ENCODE data around the gene NGRN.
"Not testable (repeated sequence)": the region's sequence is repeated elsewhere in the genome, so short reads cannot be mapped to it uniquely, and the experiment has no call there.

Gene NGRN

DNA sequence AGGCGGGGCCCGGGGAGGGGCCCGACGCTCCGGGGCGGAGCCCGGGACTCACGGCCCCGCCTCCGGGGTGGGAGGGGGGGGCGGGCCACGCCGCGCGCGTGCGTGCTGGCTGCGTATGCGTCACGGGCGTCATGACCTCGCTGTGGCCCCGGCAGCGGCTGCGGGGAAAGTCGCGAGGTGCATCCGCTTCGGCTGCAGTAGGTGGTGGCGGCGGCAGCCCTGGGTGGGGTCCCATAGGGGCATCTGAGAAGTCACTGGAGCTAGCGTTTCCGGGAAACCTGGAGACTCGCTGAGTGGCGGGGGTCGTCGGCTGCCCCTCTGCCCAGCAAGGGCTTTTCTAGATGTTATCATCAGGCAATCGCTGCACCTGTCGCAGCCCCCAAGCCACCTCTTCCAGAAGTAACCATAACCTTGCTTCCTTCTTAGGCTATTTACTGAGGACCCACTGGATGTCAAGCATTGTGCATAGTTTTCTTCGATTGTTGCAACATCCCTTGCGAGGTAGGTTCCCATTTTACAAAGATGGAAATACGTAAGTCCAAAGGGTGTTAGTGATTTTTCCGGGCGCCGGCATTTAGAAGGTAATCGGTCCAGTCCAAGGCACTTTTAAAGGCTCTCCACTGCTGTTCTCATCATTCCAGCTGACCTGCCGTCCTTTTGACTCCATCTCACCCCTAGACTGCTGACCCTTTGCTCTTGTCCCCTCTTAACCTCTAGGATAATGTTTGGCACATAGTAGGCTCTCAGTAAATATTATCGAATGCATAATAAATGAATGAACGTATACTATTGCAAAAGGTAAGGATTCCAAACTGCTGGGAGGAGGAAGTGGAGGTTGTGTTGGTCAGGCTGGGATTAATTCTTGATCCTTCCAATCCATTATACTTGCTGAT is 31.1 kb upstream of the NGRN start, which contains the start of gene GDPGP1:
TSS of gene GDPGP1 (plus strand) at position 114 of the 893 bp plus-strand sequence. CDS start 6,700 bp downstream, outside the sequence.
- no peak for DNase-seq (ENCODE audit: low read depth)

DNA sequence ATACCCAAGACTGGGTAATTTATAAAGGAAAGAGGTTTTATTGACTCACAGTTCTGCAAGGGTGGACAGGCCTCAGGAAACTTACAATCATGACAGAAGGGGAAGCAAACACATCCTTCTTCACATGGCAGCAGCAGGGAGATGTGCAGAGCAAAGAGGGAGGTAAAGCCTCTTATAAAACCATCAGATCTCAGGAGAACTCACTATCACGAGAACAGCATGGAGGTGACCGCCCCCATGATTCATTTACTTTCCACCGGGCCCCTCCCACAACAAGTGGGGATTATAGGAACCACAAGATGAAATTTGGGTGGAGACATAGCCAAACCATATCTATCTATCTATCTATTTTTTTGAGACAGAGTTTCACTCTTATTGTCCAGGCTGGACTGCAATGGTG is 26.1 kb upstream of the NGRN start:
- no peak for DNase-seq (ENCODE audit: low read depth)

DNA sequence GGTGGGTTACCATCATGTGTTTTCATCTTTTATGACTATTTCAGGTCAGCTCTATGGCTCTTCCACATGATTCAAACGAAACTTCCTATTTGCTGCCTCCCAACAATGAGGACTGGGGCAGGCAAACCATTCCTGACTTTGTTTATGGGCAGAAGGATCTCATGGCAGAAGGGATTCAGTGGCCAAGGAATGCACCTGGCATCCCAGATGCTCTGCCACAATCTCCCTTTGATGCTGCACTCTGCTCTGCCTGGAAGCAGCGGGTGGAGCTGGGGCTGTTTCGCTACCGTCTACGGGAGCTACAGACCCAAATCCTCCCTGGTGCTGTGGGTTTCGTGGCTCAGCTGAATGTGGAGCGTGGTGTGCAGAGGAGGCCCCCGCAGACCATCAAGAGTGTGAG is 24.6 kb upstream of the NGRN start:
- no peak for DNase-seq (ENCODE audit: low read depth)

DNA sequence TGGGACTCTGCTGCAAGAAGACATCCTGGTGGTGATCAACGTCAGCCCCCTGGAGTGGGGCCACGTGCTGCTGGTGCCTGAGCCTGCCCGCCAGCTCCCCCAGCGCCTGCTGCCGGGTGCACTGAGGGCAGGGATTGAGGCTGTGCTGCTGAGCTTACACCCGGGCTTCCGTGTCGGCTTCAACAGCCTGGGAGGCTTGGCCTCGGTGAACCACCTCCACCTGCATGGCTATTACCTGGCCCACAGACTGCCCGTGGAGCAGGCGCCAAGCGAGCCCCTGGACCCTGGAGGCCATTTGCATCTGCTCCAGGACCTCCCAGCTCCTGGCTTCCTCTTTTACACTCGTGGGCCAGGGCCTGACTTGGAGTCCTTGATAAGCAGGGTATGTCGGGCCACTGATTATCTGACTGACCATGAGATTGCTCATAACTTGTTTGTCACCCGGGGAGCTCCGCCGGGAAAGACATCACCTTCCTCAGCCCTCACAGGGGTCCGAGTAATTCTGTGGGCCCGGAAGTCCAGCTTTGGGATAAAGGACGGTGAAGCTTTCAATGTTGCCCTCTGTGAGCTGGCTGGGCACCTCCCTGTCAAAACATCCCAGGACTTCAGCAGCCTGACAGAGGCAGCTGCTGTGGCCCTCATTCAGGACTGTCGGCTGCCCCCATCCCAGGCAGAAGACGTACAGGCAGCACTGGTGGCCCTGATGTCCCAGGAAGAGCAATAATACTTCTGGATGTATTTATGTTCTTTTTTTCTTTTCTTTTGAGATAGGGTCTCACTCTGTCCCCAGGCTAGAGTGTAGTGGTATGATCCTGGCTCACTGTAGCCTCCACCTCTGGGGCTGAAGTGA is 23.9 kb upstream of the NGRN start:
- no peak for DNase-seq (ENCODE audit: low read depth)

DNA sequence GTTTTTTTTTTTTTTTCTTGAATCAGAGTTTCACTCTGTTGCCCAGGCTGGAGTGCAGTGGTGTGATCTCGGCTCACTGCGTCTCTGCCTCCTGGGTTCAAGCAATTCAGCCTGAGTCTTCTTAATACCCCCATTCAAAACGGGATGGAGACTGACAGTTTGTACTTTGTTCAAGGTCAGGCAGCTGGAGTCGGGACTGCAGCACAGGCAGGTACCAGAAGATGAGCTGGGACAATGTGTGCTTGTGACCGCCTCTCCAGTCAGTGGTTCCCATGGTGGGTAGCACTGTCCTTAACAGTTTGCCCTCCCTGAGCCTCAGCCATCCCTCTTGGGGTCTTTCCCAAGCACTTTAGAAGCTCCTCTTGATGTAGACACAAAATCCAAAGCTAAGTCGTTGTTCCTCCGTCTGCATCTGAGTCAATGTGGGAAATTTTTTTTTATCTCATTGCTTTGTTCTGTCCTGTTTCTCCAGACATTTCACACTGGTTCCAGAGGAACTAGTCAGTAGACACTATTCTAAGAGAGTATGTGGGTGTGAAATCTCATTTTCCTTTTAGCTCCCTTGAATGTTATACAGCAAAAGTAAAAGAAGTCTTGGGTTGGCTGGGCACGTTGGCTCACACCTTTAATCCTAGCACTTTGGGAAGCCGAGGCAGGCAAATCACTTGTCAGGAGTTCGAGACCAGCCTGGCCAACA is 21.4 kb upstream of the NGRN start:
- DNase-seq (ENCODE audit: low read depth) = no peak

DNA sequence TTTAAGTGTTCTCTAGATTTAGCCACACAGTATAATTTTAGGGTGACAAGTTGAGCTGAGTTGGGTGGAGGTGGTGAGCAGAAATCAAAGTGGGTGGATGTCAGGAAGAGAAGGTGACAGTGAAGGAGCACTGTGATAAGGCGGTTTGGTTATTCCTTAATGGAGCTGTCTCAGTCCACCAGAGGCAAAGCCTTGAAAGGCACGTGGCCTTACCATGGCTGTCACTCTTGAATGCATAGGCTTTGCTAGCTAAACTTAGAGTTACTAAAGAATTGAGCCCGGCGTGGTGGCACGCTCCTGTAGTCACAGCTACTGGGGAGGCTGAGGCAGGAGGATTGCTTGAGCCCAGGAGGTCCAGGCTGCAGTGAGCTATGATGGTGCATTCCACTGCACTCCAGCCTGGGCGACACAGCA is 16.7 kb upstream of the NGRN start:
- DNase-seq (ENCODE audit: low read depth) = no peak

DNA sequence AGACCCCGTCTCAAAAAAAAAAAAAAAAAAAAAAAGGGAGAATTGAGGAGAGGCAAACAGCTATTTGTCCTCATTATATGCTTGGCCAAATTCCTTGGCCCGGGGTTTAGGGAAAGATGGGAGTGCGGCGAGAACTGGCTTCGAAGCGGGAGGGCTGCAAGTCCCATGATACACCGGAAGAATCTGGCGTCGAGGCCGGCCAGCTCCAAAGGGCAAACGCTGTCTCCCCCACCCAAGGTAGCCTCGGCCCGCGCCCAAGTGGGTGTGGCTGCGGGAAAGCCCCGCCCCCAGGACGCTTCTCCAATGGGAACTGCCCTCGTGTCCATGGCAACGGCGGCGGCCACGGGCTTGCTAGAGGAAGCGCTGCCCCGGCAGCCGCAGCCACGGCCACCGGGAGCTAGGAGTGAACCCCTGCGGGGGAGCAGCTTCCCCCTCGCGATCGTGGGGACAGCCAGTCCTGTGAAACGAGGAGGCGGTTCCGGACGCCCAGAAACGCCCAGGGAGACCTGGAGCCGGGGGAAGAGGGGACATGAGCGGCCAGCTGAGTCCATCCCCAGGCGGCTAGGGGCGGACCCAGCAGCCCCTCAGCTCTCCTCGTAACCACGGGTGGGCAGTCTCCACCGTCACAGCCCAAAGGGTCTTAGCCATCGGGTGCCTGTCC is 16.1 kb upstream of the NGRN start, which contains the start of gene TTLL13:
TSS of gene TTLL13 (plus strand) at position 354 of the 661 bp plus-strand sequence. CDS start 1,075 bp downstream, outside the sequence.
- DNase-seq (ENCODE audit: low read depth) = peak; percentile 52

DNA sequence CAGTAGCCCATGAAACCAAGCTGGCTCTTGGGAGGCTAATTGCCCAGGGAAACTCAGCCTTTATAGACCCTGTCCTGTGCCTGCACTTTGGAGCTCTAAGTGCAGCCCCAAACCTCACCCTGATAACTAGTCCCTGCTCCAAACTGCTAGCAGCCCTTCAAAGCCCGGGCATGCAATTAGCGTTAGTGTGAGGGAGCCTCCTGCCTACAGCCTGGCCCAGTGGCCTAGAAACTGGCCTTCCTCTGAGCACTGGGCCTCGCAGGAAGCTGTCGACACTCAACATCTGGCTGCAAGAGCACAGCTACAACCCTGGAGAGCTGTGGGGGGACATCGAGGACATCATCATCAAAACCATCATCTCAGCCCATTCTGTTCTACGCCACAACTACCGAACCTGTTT is 7.7 kb upstream of the NGRN start:
- DNase-seq (ENCODE audit: low read depth) = no peak

DNA sequence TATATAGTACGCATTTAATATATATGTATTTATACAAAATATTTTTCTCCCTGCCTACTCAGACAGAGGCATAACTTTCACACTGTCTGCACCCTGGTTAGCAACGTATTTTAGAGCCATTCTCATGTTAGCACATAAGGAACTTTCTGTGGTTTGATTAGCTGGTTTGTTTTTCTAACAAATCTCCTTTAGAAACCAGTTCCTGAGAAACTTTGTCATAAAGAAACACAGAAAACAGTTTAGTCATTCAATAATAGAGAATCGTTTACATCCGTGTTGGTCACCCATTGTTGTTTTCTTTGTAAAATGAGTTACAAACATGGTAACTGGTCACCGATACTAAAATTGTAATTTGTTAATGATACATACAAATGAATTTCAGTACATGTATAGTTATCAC is 5.9 kb upstream of the NGRN start:
- no peak for DNase-seq (ENCODE audit: low read depth)

DNA sequence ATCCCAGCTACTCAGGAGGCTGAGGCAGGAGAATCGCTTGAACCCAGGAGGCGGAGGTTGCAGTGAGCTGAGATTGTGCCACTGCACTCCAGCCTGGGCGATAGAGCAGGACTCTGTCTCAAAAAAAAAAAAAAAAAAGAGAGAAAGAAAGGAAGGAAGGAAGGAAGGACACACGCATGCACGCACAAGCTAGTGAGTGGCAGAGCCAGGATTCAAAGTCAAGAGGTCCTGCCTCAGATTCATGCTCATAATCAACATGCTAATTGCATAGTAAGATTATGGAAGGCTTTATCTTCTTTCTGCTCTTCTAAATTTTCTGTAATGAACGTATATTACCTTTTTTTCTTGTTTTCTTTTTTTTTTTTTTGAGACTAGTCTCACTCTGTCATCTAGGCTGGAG is 4.7 kb upstream of the NGRN start:
- DNase-seq (ENCODE audit: low read depth) = not testable (repeated sequence)

DNA sequence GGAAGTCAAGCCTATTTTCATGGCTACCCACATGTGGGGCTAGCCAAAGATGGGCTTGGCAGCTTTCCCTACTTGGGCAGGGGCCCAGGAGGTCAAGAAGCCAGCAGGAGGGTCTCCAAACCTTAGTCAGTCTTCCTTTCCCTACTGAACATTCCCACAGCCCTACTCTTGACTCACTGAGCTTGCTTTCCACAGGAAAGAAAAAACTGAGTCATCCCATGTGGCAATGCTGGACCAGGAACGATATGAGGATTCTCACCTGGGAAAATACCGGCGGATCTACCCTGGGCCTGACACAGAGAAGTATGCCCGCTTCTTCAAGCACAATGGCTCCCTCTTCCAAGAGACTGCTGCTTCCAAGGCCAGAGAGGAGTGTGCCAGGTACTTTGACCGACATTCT is 3.7 kb upstream of the NGRN start:
- DNase-seq (ENCODE audit: low read depth) = no peak

DNA sequence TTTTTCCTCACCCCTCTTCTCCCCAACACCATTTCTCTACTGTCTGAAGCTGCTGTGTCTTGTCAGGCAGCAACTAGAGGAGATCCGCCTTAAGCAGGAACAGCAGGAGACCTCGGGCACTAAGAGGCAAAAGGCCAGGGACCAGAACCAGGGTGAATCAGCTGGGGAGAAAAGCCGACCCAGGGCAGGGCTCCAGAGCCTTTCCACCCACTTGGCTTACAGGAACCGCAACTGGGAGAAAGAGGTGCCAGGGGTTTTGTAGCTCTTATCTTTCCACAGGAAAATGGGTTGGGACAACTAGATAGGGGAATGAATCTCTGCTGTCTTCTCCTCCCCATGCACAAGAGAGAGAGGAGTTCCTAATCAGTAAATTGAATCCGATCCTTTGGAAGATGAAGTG is 3.0 kb upstream of the NGRN start:
- DNase-seq (ENCODE audit: low read depth) = no peak

DNA sequence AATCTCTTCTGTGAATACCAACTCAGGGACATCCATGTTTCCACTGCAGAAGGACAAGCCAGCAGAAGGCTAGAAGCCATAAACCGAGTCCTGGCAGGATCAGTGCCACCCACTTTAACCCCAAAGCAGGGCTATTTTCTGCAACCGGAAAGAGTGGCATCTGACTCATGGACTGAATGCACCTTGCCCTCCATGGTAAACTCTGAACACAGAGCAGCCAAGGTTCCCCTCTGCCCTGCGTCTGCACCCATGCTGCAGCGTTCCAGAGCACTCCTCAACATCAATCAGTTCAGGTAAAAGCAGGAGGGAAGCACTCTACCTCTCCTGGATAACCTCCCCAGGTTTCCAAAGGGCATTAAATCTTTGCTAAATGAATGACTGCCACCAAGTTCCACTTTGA is 801 bp upstream of the NGRN start:
- no peak for DNase-seq (ENCODE audit: low read depth)

DNA sequence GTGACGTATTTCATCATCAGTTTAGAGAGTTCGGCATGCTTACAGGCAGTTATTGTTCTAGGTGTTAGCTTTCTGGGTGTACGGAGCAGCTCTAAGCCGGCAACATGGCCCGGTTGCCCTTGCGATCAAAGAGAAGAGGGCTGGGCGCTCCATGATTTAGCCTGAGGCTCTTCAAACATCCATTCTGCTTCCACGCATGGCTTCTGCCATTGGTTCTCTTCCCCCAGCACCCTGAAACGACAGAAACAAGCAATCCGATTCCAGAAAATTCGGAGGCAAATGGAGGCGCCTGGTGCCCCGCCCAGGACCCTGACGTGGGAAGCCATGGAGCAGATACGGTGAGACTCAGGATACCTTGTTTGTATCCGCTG is 574 bp downstream of the NGRN start:
- DNase-seq (ENCODE audit: low read depth) = no peak

DNA sequence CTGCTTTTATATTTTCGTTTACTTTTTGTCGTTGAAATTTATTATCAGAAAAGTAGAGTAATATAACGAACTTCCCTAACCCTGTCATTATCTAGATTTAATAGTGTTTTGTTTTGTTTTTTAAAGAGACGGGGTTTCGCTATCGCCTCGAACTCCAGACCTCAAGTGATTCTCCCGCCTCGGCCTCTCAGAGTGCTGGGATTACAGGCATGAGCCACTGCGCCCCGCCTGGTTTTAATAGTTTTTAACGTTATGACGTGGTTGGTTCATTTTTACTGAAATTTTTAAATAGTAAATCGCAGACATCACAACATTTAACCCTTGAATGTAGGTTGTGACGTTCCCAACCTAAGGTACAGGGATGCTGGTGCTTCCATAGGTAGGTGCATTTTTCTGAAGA is 1.0 kb downstream of the NGRN start:
- no peak for DNase-seq (ENCODE audit: low read depth)

DNA sequence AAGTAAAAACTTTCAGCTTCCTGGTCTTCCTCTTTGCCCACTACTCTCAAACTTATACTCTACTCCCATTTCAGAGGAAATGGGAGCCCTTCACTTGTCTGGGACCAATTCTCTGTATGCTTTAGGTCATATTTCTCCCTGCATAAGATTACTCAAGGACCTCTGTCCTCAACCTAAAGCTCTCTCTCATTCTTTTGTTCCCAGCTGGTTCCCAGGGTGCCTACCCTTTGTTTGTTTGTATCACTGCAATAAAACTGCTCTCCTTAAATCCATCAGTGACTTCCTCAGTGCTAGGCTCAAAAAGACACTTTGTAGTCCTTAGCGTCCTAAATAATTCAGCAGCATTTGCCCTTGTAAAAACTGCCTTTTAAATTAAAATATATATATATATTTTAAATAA is 2.9 kb downstream of the NGRN start:
- no peak for DNase-seq (ENCODE audit: low read depth)

DNA sequence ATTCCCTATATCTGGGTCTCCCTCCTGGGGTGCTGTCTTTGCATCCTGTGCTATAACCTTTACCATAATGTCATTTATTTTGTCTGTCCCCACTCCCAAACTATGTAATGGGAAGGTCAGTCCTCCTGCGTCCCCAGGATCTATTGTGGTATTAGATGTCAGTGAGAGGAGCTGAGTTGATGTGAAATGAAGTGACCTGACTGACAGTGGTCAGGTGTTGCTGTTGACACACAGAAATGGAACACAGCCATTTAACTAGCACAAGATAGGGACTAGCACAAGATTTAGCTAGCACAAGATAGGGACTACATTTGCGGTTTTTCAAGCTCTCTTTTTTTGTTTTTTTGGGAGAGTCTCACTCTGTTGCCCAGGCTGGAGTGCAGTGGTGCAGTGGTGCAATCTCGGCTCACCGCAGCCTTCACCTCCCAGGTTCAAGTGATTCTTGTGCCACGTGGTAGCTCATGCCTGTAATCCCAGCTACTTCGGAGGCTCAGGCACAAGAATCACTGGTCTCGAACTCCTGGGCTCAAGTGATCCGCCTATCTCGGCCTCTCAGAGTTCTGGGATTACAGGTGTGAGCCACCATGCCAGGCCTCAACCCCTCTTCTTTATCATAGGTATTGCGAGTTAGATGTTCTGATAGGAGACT is 5.2 kb downstream of the NGRN start:
- no peak for DNase-seq (ENCODE audit: low read depth)

DNA sequence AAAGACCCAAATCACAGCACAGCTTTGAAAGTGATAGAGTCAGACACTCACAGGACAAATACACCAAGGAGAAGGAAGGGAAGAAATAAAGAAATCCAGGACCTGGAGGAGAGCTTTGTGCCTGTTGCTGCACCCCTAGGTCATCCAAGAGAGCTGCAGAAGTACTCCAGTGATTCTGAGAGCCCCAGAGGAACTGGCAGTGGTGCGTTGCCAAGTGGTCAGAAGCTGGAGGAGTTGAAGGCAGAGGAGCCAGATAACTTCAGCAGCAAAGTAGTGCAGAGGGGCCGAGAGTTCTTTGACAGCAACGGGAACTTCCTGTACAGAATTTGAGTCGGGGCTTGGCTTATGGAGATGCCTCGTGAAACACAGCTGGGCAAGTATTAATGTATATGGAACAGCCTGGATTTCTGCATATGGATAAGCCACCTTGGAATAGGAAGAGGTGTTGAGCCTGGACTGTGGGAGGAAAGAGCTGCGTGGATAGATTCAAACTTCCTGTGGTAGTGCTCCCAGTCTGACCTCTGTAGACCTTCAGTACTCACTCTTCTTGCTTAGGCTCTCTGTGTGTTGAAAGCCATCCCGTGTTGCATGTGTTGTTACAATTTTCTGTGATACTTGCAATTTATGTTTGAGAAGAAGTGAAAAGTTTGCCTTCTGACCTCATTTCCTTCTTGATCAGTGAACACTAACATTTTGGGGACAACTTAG is 6.1 kb downstream of the NGRN start:
- no peak for DNase-seq (ENCODE audit: low read depth)

DNA sequence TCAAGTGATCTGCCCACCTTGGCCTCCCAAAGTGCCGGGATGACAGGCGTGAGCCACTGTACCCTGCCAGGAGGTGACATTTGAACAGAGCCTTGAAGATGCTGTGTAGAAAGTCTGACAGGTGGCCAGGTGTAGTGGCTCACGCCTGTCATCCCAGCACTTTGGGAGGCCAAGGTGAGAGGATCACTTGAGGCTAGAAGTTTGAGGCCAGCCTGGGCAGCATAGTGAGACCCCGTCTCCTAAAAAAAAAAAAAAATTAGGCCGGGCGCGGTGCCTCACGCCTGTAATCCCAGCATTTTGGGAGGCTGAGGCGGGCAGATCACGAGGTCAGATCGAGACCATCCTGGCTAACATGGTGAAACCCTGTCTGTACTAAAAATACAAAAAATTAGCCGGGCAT is 13.0 kb downstream of the NGRN start:
- DNase-seq (ENCODE audit: low read depth) = not testable (repeated sequence)

DNA sequence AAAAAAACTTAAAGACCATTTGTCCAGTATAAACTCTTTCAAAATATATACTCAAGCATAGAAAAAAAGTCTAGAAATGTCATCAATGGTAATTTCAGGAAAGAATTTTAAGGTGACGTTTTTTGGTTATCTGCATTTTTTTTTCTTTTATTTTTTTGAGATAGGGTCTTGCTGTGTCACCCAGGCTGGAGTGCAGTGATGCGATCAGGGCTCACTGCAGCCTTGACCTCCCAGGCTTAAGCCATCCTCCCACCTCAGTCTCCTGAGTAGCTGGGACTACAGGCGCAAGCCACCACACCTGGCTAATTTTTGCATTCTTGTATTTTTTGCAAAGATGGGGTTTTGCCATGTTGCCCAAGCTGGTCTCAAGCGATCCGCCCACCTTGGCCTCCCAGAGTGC is 15.3 kb downstream of the NGRN start:
- not testable (repeated sequence) for DNase-seq (ENCODE audit: low read depth)

DNA sequence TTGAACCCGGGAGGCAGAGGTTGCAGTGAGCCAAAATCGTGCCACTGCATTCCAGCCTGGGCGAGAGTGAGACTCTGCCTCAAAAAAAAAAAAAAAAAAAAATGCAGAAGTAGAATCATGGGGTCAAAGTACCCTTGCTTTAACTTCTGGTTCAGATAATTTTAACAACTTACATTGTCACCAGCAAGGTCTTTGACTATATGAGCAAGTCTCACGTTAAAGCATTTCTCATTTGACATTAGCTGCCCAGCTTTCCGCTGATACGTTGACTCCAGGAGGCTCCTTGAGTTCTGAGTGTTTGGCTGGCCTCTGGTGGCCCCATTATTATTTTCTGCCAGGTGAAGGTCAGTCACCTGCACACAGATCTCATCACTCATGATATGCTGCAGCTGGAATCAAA is 16.2 kb downstream of the NGRN start:
- not testable (repeated sequence) for DNase-seq (ENCODE audit: low read depth)

All from activated gamma-delta T cell treated with anti-CD3 and anti-CD28 coated beads, Interleukin-2, amount 50 U/mL, for 16 hours (primary cell).